ENCODE results near the gene PTRH2. TPM values are rescaled to one million over a fixed set of nuclear protein-coding genes. Genes with fewer than 3 reads are reported as not detected.
"Not testable (repeated sequence)": the region's sequence is repeated elsewhere in the genome, so short reads cannot be mapped to it uniquely, and the experiment has no call there.

Gene PTRH2
- total RNA-seq, 2 donors from 2014 or later: 15.3 to 15.5 TPM

- DNase-seq: no peak
- H3K4me3 ChIP-seq: no peak overlapping the region
- no peaks in the 10 kb centered on the region for H3K27me3 ChIP-seq
- no peak for ATAC-seq
- intact Hi-C loops (cut with DNase I): no loop called here
- WGBS, 2 donors: 88 to 100% methylated on average over 1 of the region's 1 CpG
- peaks cover 17 to 29% of the 10 kb centered on the region in 2 donors for H3K36me3 ChIP-seq (replicated peaks in 1 of 2; ENCODE audit: insufficient read depth in 1 of 2, low read depth in 2 of 2)
- no peak overlapping the region for H3K27ac ChIP-seq
- no peaks in the 10 kb centered on the region for H3K9me3 ChIP-seq
- no peaks in the 10 kb centered on the region for H3K4me1 ChIP-seq
- TF ChIP-seq, protein P1, sequence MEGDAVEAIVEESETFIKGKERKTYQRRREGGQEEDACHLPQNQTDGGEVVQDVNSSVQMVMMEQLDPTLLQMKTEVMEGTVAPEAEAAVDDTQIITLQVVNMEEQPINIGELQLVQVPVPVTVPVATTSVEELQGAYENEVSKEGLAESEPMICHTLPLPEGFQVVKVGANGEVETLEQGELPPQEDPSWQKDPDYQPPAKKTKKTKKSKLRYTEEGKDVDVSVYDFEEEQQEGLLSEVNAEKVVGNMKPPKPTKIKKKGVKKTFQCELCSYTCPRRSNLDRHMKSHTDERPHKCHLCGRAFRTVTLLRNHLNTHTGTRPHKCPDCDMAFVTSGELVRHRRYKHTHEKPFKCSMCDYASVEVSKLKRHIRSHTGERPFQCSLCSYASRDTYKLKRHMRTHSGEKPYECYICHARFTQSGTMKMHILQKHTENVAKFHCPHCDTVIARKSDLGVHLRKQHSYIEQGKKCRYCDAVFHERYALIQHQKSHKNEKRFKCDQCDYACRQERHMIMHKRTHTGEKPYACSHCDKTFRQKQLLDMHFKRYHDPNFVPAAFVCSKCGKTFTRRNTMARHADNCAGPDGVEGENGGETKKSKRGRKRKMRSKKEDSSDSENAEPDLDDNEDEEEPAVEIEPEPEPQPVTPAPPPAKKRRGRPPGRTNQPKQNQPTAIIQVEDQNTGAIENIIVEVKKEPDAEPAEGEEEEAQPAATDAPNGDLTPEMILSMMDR (IDR thresholded peaks at IDR 0.05): no peak
- no peak for TF ChIP-seq POLR2A (IDR thresholded peaks at IDR 0.05)
These were observed 35.8 kb downstream of the PTRH2 start for GRCh38 chr17:59671386-59671785.

DNA sequence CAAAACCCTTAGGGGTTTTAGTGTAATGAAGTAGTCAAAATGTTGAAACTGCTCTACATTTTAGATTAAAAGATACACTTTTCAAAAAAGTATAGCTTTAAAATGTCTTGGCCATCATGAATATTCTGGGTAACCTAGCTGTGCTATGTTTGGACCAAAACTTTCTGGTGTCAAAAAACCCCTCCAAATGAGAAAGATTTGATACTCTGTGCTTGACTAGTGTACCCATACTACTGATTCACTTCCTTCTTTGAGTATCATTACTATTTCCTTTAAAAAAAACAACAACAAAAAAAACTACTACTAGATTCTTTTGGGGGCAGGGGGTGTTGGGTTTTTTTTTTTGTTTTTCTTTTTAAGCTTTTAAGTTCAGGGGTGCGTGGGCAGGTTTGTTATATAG is 37.3 kb downstream of the PTRH2 start:
- H3K27me3 ChIP-seq: no peaks in the 10 kb centered on the region
- WGBS, 2 donors: 96% methylated on average over 1 of the region's 1 CpG
- intact Hi-C loops (cut with DNase I): no loop called here
- DNase-seq (no peak), ATAC-seq (no peak)
- H3K4me3 ChIP-seq: no peak overlapping the region
- peaks cover 22 to 36% of the 10 kb centered on the region in 2 donors for H3K36me3 ChIP-seq (replicated peaks in 1 of 2; ENCODE audit: insufficient read depth in 1 of 2, low read depth in 2 of 2)
- H3K4me1 ChIP-seq: no peaks in the 10 kb centered on the region
- no peaks in the 10 kb centered on the region for H3K9me3 ChIP-seq
- H3K27ac ChIP-seq: no peak overlapping the region
- no peak for TF ChIP-seq POLR2A (IDR thresholded peaks at IDR 0.05)
- TF ChIP-seq, protein P1 (IDR thresholded peaks at IDR 0.05): no peak

- Histone ChIP-seq H3K36me3 (replicated peaks in 1 of 2; ENCODE audit: insufficient read depth in 1 of 2, low read depth in 2 of 2) (peaks cover 22 to 37% of the 10 kb centered on the region in 2 donors), H3K4me1 (no peaks in the 10 kb centered on the region), H3K4me3 (no peak overlapping the region), H3K27me3 (no peaks in the 10 kb centered on the region), H3K9me3 (no peaks in the 10 kb centered on the region), H3K27ac (peak overlapping the region in 1 of 4 donors; percentile 16)
- DNase-seq: no peak
- no peak for TF ChIP-seq POLR2A (IDR thresholded peaks at IDR 0.05)
- TF ChIP-seq, protein P1 (IDR thresholded peaks at IDR 0.05): no peak
- 41 to 42% methylated on average over 1 of the region's 1 CpG for WGBS, 2 donors
- no peak for ATAC-seq
- intact Hi-C loops (cut with DNase I): no loop called here
These were observed 37.8 kb downstream of the PTRH2 start for GRCh38 chr17:59669411-59669810.

GRCh38 chr17:59668816-59669215 is 38.4 kb downstream of the PTRH2 start:
- DNase-seq: no peak
- 66 to 81% methylated on average over 3 of the region's 3 CpGs for WGBS, 2 donors
- no peak overlapping the region for H3K4me3 ChIP-seq
- TF ChIP-seq, protein P1 (IDR thresholded peaks at IDR 0.05): no peak
- TF ChIP-seq POLR2A (IDR thresholded peaks at IDR 0.05): no peak
- peaks cover 22 to 39% of the 10 kb centered on the region in 2 donors for H3K36me3 ChIP-seq (replicated peaks in 1 of 2; ENCODE audit: insufficient read depth in 1 of 2, low read depth in 2 of 2)
- H3K4me1 ChIP-seq: no peaks in the 10 kb centered on the region
- intact Hi-C loops (cut with DNase I): no loop called here
- H3K27ac ChIP-seq: peak overlapping the region in 1 of 4 donors; percentile 16
- H3K9me3 ChIP-seq: no peaks in the 10 kb centered on the region
- no peak for ATAC-seq
- H3K27me3 ChIP-seq: no peaks in the 10 kb centered on the region

DNA sequence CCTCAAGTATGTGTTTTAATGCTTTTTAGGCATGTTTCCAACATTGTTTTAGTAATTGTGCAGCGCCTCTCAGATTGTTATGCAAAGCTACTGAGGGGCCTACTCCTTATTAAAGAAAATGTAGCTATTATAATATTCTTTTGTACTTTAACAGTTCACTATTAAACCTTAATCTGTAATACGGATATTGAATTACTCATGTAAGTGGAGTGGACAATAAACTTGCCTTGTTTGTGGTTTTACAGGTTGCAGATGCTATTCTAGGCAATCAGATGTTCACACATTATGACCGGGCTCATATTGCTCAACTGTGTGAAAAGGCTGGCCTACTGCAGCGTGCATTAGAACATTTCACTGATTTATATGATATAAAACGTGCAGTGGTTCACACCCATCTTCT is 41.0 kb downstream of the PTRH2 start:
- TF ChIP-seq, protein P1 (IDR thresholded peaks at IDR 0.05): no peak
- no peak for TF ChIP-seq POLR2A (IDR thresholded peaks at IDR 0.05)
- DNase-seq (no peak), ATAC-seq (no peak)
- no peak overlapping the region for H3K27ac ChIP-seq
- H3K9me3 ChIP-seq: no peaks in the 10 kb centered on the region
- intact Hi-C loops (cut with DNase I): no loop called here
- H3K4me3 ChIP-seq: no peak overlapping the region
- H3K4me1 ChIP-seq: no peaks in the 10 kb centered on the region
- 75 to 81% methylated on average over 5 of the region's 5 CpGs for WGBS, 2 donors
- H3K36me3 ChIP-seq (replicated peaks in 1 of 2; ENCODE audit: insufficient read depth in 1 of 2, low read depth in 2 of 2): peaks cover 22 to 50% of the 10 kb centered on the region in 2 donors
- no peaks in the 10 kb centered on the region for H3K27me3 ChIP-seq

DNA sequence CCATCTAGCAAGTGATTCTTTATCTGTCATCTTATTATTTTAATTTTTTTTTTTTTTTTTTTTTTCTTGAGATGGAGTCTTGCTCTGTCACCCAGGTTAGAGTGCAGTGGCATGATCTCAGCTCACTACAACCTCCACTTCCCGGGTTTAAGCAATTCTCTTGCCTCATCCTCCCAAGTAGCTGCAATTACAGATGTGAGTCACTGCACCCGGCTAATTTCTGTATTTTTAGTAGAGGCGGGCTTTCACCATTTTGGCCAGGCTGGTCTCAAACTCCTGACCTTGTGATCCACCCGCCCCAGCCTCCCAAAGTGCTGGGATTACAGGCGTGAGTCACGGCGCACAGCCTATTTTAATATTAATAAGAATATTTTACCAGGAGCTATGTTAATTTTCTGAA is 50.6 kb downstream of the PTRH2 start:
- H3K4me1 ChIP-seq; H3K27me3 ChIP-seq; H3K4me3 ChIP-seq; ATAC-seq; intact Hi-C loops (cut with DNase I); H3K9me3 ChIP-seq; H3K27ac ChIP-seq: not testable (repeated sequence)
- peaks cover 16 to 46% of the 10 kb centered on the region in 2 donors for H3K36me3 ChIP-seq (replicated peaks in 1 of 2; ENCODE audit: insufficient read depth in 1 of 2, low read depth in 2 of 2)
- WGBS, 2 donors: 87 to 91% methylated on average over 7 of the region's 7 CpGs
- DNase-seq: peak in 1 of 4 donors; percentile 7
